GM10266 (cell line): Measurements from ENCODE around the gene LRCH1.

ENCODE experiments used
- DNase-seq: peaks from one replicate; pipeline ENCODE4 v3.0.0; 2012; ENCODE audit errors: extremely low spot score
- CTCF ChIP-seq: IDR thresholded peaks from 2 replicates; pipeline ENCODE4 v1.5.1; 2012; ENCODE audit warnings: mild to moderate bottlenecking, low read depth; ENCODE audit not compliant: control insufficient read depth, insufficient read depth; ENCODE audit errors: missing control alignments

The LRCH1 gene

GRCh38 chr13:46576762-46577161 is 23.8 kb downstream of the LRCH1 start:
- TF ChIP-seq CTCF, result no peak
- DNase-seq, result no peak

GRCh38 chr13:46577696-46578589 is 25.0 kb downstream of the LRCH1 start:
- DNase-seq, result no peak
- no peak for TF ChIP-seq CTCF

GRCh38 chr13:46578590-46578975 is 25.6 kb downstream of the LRCH1 start:
- no peak for TF ChIP-seq CTCF

GRCh38 chr13:46580362-46580839 is 27.4 kb downstream of the LRCH1 start:
- no peak for DNase-seq
- no peak for TF ChIP-seq CTCF

More at GRCh38 chr13:46578590-46578975, 25.6 kb downstream of the LRCH1 start:
- peak; percentile 52 for DNase-seq

GRCh38 chr13:46582190-46582589 is 29.2 kb downstream of the LRCH1 start:
- TF ChIP-seq CTCF, result no peak

GRCh38 chr13:46586751-46587514 is 34.0 kb downstream of the LRCH1 start:
- no peak for TF ChIP-seq CTCF
- no peak for DNase-seq

More at GRCh38 chr13:46582190-46582589, 29.2 kb downstream of the LRCH1 start:
- DNase-seq, result no peak
